ENCODE results near the gene HRH3. TPM values are rescaled to one million over a fixed set of nuclear protein-coding genes. Genes with fewer than 3 reads are reported as not detected.

The HRH3 gene
- total RNA-seq, 2 donors from 2014 or later = 0.18 to 0.51 TPM

GRCh38 chr20:62259294-62259565 is 39.2 kb upstream of the HRH3 start:
- Histone ChIP-seq H3K36me3 (peaks cover 0 to 6% of the 10 kb centered on the region in 2 donors), H3K27ac (no peak overlapping the region), H3K4me1 (replicated peaks) (no peaks in the 10 kb centered on the region), H3K27me3 (replicated peaks; ENCODE audit: insufficient read depth) (no peaks in the 10 kb centered on the region), H3K9me3 (no peaks in the 10 kb centered on the region), H3K4me3 (no peak overlapping the region)
- 95% methylated on average over 8 of the region's 8 CpGs for WGBS
- intact Hi-C loops (cut with DNase I) = no loop called here
- TF ChIP-seq POLR2A (IDR thresholded peaks at IDR 0.05) (no peak), POLR2AphosphoS5 (IDR thresholded peaks at IDR 0.05) (no peak), CTCF (IDR thresholded peaks at IDR 0.05) (no peak)
- DNase-seq (ENCODE audit: low spot score) = no peak

GRCh38 chr20:62258499-62259293 is 38.6 kb upstream of the HRH3 start:
- H3K4me3 ChIP-seq = no peak overlapping the region
- no peak for DNase-seq (ENCODE audit: low spot score)
- 69% methylated on average over 20 of the region's 20 CpGs for WGBS
- peaks cover 0 to 6% of the 10 kb centered on the region in 2 donors for H3K36me3 ChIP-seq
- no peaks in the 10 kb centered on the region for H3K4me1 ChIP-seq (replicated peaks)
- H3K9me3 ChIP-seq = no peaks in the 10 kb centered on the region
- no peak for TF ChIP-seq CTCF (IDR thresholded peaks at IDR 0.05)
- no peak for TF ChIP-seq POLR2A (IDR thresholded peaks at IDR 0.05)
- no peak for TF ChIP-seq POLR2AphosphoS5 (IDR thresholded peaks at IDR 0.05)
- no peaks in the 10 kb centered on the region for H3K27me3 ChIP-seq (replicated peaks; ENCODE audit: insufficient read depth)
- no peak overlapping the region for H3K27ac ChIP-seq
- intact Hi-C loops (cut with DNase I) = no loop called here

- no peaks in the 10 kb centered on the region for H3K4me1 ChIP-seq (replicated peaks)
- 93% methylated on average over 10 of the region's 10 CpGs for WGBS
- peaks cover 0 to 6% of the 10 kb centered on the region in 2 donors for H3K36me3 ChIP-seq
- no peak overlapping the region for H3K4me3 ChIP-seq
- H3K27ac ChIP-seq = no peak overlapping the region
- no peaks in the 10 kb centered on the region for H3K27me3 ChIP-seq (replicated peaks; ENCODE audit: insufficient read depth)
- TF ChIP-seq CTCF (IDR thresholded peaks at IDR 0.05) (no peak), POLR2A (IDR thresholded peaks at IDR 0.05) (no peak), POLR2AphosphoS5 (IDR thresholded peaks at IDR 0.05) (no peak)
- no peaks in the 10 kb centered on the region for H3K9me3 ChIP-seq
- intact Hi-C loops (cut with DNase I) = no loop called here
- DNase-seq (ENCODE audit: low spot score) = no peak
Observed at GRCh38 chr20:62255976-62256375, 35.9 kb upstream of the HRH3 start.

GRCh38 chr20:62254021-62254724 is 34.1 kb upstream of the HRH3 start:
- Histone ChIP-seq H3K4me3 (no peak overlapping the region), H3K27me3 (replicated peaks; ENCODE audit: insufficient read depth) (no peaks in the 10 kb centered on the region), H3K4me1 (replicated peaks) (no peaks in the 10 kb centered on the region), H3K9me3 (no peaks in the 10 kb centered on the region), H3K36me3 (peaks cover 0 to 6% of the 10 kb centered on the region in 2 donors), H3K27ac (no peak overlapping the region)
- 70% methylated on average over 24 of the region's 24 CpGs for WGBS
- no peak for DNase-seq (ENCODE audit: low spot score)
- no peak for TF ChIP-seq POLR2A (IDR thresholded peaks at IDR 0.05)
- TF ChIP-seq POLR2AphosphoS5 (IDR thresholded peaks at IDR 0.05) = no peak
- TF ChIP-seq CTCF (IDR thresholded peaks at IDR 0.05) = no peak
- intact Hi-C loops (cut with DNase I) = no loop called here

GRCh38 chr20:62253398-62253797 is 33.3 kb upstream of the HRH3 start:
- Histone ChIP-seq H3K4me1 (replicated peaks) (no peaks in the 10 kb centered on the region), H3K27me3 (replicated peaks; ENCODE audit: insufficient read depth) (no peaks in the 10 kb centered on the region), H3K27ac (no peak overlapping the region), H3K36me3 (peaks cover 0 to 6% of the 10 kb centered on the region in 2 donors), H3K9me3 (no peaks in the 10 kb centered on the region), H3K4me3 (no peak overlapping the region)
- 85% methylated on average over 6 of the region's 6 CpGs for WGBS
- TF ChIP-seq CTCF (IDR thresholded peaks at IDR 0.05) (no peak), POLR2AphosphoS5 (IDR thresholded peaks at IDR 0.05) (no peak), POLR2A (IDR thresholded peaks at IDR 0.05) (no peak)
- intact Hi-C loops (cut with DNase I) = no loop called here
- no peak for DNase-seq (ENCODE audit: low spot score)

Measured in prostate gland (tissue), 2 donors.